ENCODE measurements around the gene KCNG1. TPM values are rescaled to one million over a fixed set of nuclear protein-coding genes. Genes with fewer than 3 reads are reported as not detected.
A peak's percentile ranks its signal among the peaks of the same experiment; 100 is the strongest.

KCNG1 gene
- total RNA-seq, 2 experiments from 2014 or later: 0.13 to 0.30 TPM

GRCh38 chr20:51029556-51029955 lies 6.6 kb upstream of the KCNG1 start:
- POLR2A ChIA-PET: no interaction called here
- Mint-ChIP-seq H3K36me3 (ENCODE audit: low read depth) (no peaks in the 10 kb centered on the region), H3K27me3 (peaks cover 61% of the 10 kb centered on the region), H3K4me3 (no peak overlapping the region), H3K9me3 (peaks cover 5% of the 10 kb centered on the region), H3K4me1 (peaks cover 5% of the 10 kb centered on the region), H3K27ac (no peak overlapping the region)
- DNase-seq: no peak
- CTCF ChIA-PET: interaction anchor here (0.9 to 3.5 kb wide), 2 partner anchors 14 to 36 kb away, joined by 3 to 13 read pairs; no protein-coding TSS in a partner anchor

GRCh38 chr20:51028616-51029212 lies 5.8 kb upstream of the KCNG1 start:
- peaks cover 69% of the 10 kb centered on the region for H3K27me3 Mint-ChIP-seq
- H3K4me1 Mint-ChIP-seq: peaks cover 6% of the 10 kb centered on the region
- no peak for DNase-seq
- POLR2A ChIA-PET: no interaction called here
- no peak overlapping the region for H3K4me3 Mint-ChIP-seq
- H3K9me3 Mint-ChIP-seq: peaks cover 5% of the 10 kb centered on the region
- H3K27ac Mint-ChIP-seq: no peak overlapping the region
- H3K36me3 Mint-ChIP-seq (ENCODE audit: low read depth): no peaks in the 10 kb centered on the region
- CTCF ChIA-PET: interaction anchor here (0.9 to 3.5 kb wide), 2 partner anchors 13 to 35 kb away, joined by 3 to 13 read pairs; no protein-coding TSS in a partner anchor

- Mint-ChIP-seq H3K4me3 (no peak overlapping the region), H3K27ac (no peak overlapping the region), H3K4me1 (peaks cover 8% of the 10 kb centered on the region), H3K27me3 (peaks cover 70% of the 10 kb centered on the region), H3K36me3 (ENCODE audit: low read depth) (no peaks in the 10 kb centered on the region), H3K9me3 (peaks cover 5% of the 10 kb centered on the region)
- CTCF ChIA-PET: interaction anchor here (3.5 kb wide), 1 partner anchor 12 kb away, joined by 13 read pairs; no protein-coding TSS in a partner anchor
- POLR2A ChIA-PET: no interaction called here
- DNase-seq: no peak
Measured at GRCh38 chr20:51027035-51027795, 4.3 kb upstream of the KCNG1 start.

- ChIA-PET POLR2A (no interaction called here), CTCF (no interaction called here)
- Mint-ChIP-seq H3K36me3 (ENCODE audit: low read depth) (no peaks in the 10 kb centered on the region), H3K27ac (no peak overlapping the region), H3K9me3 (no peaks in the 10 kb centered on the region), H3K4me1 (peaks cover 10% of the 10 kb centered on the region), H3K4me3 (no peak overlapping the region), H3K27me3 (peaks cover 70% of the 10 kb centered on the region)
- no peak for DNase-seq
Measured at GRCh38 chr20:51026269-51026668, 3.4 kb upstream of the KCNG1 start.

- peaks cover 10% of the 10 kb centered on the region for H3K4me1 Mint-ChIP-seq
- no peaks in the 10 kb centered on the region for H3K36me3 Mint-ChIP-seq (ENCODE audit: low read depth)
- H3K27ac Mint-ChIP-seq: no peak overlapping the region
- H3K4me3 Mint-ChIP-seq: no peak overlapping the region
- peaks cover 70% of the 10 kb centered on the region for H3K27me3 Mint-ChIP-seq
- ChIA-PET CTCF (interaction anchor here (1.6 kb wide), 1 partner anchor 9 kb away, joined by 3 read pairs; no protein-coding TSS in a partner anchor), POLR2A (no interaction called here)
- no peak for DNase-seq
- no peaks in the 10 kb centered on the region for H3K9me3 Mint-ChIP-seq
Measured at GRCh38 chr20:51024761-51025160, 1.9 kb upstream of the KCNG1 start.

- no peak overlapping the region for H3K27ac Mint-ChIP-seq
- CTCF ChIA-PET: no interaction called here
- no peak for DNase-seq
- peak overlapping the region; percentile 52 for H3K4me3 Mint-ChIP-seq
- peaks cover 66% of the 10 kb centered on the region for H3K27me3 Mint-ChIP-seq
- H3K36me3 Mint-ChIP-seq (ENCODE audit: low read depth): no peaks in the 10 kb centered on the region
- POLR2A ChIA-PET: no interaction called here
- no peaks in the 10 kb centered on the region for H3K9me3 Mint-ChIP-seq
- H3K4me1 Mint-ChIP-seq: peaks cover 10% of the 10 kb centered on the region
Measured at GRCh38 chr20:51023617-51024155, 779 bp upstream of the KCNG1 start.

- Mint-ChIP-seq H3K9me3 (no peaks in the 10 kb centered on the region), H3K4me3 (no peak overlapping the region), H3K27ac (no peak overlapping the region), H3K4me1 (peaks cover 10% of the 10 kb centered on the region), H3K27me3 (peaks cover 57% of the 10 kb centered on the region), H3K36me3 (ENCODE audit: low read depth) (no peaks in the 10 kb centered on the region)
- no peak for DNase-seq
- POLR2A ChIA-PET: no interaction called here
- CTCF ChIA-PET: no interaction called here
Measured at GRCh38 chr20:51022227-51022802, 592 bp downstream of the KCNG1 start.

GRCh38 chr20:51021067-51022025 lies 1.6 kb downstream of the KCNG1 start:
- no peaks in the 10 kb centered on the region for H3K36me3 Mint-ChIP-seq (ENCODE audit: low read depth)
- H3K27me3 Mint-ChIP-seq: peaks cover 55% of the 10 kb centered on the region
- no peak overlapping the region for H3K4me3 Mint-ChIP-seq
- H3K9me3 Mint-ChIP-seq: no peaks in the 10 kb centered on the region
- ChIA-PET CTCF (no interaction called here), POLR2A (no interaction called here)
- no peak overlapping the region for H3K27ac Mint-ChIP-seq
- peaks cover 10% of the 10 kb centered on the region for H3K4me1 Mint-ChIP-seq
- DNase-seq: no peak

GRCh38 chr20:51020657-51021056 lies 2.2 kb downstream of the KCNG1 start:
- H3K36me3 Mint-ChIP-seq (ENCODE audit: low read depth): no peaks in the 10 kb centered on the region
- H3K27ac Mint-ChIP-seq: no peak overlapping the region
- POLR2A ChIA-PET: no interaction called here
- peaks cover 50% of the 10 kb centered on the region for H3K27me3 Mint-ChIP-seq
- peaks cover 10% of the 10 kb centered on the region for H3K4me1 Mint-ChIP-seq
- no peaks in the 10 kb centered on the region for H3K9me3 Mint-ChIP-seq
- CTCF ChIA-PET: no interaction called here
- DNase-seq: no peak
- no peak overlapping the region for H3K4me3 Mint-ChIP-seq

GRCh38 chr20:51019656-51020592 lies 3.0 kb downstream of the KCNG1 start:
- no peak for DNase-seq
- H3K4me3 Mint-ChIP-seq: no peak overlapping the region
- peaks cover 10% of the 10 kb centered on the region for H3K4me1 Mint-ChIP-seq
- no peak overlapping the region for H3K27ac Mint-ChIP-seq
- H3K27me3 Mint-ChIP-seq: peaks cover 49% of the 10 kb centered on the region
- ChIA-PET CTCF (interaction anchor here (1.0 kb wide), 1 partner anchor 227 kb away, joined by 4 read pairs; no protein-coding TSS in a partner anchor), POLR2A (no interaction called here)
- H3K36me3 Mint-ChIP-seq (ENCODE audit: low read depth): no peaks in the 10 kb centered on the region
- H3K9me3 Mint-ChIP-seq: no peaks in the 10 kb centered on the region

- no peak overlapping the region for H3K27ac Mint-ChIP-seq
- ChIA-PET POLR2A (no interaction called here), CTCF (no interaction called here)
- peaks cover 40% of the 10 kb centered on the region for H3K27me3 Mint-ChIP-seq
- no peaks in the 10 kb centered on the region for H3K9me3 Mint-ChIP-seq
- no peak overlapping the region for H3K4me3 Mint-ChIP-seq
- peaks cover 2% of the 10 kb centered on the region for H3K4me1 Mint-ChIP-seq
- H3K36me3 Mint-ChIP-seq (ENCODE audit: low read depth): no peaks in the 10 kb centered on the region
- no peak for DNase-seq
Measured at GRCh38 chr20:51017251-51017650, 5.7 kb downstream of the KCNG1 start.

- ChIA-PET CTCF (no interaction called here), POLR2A (no interaction called here)
- Mint-ChIP-seq H3K36me3 (ENCODE audit: low read depth) (no peaks in the 10 kb centered on the region), H3K9me3 (no peaks in the 10 kb centered on the region), H3K27ac (no peak overlapping the region), H3K4me1 (no peaks in the 10 kb centered on the region), H3K4me3 (no peak overlapping the region), H3K27me3 (peaks cover 33% of the 10 kb centered on the region)
- no peak for DNase-seq
Measured at GRCh38 chr20:51016521-51016920, 6.4 kb downstream of the KCNG1 start.
